GM10266 (cell line): ENCODE measurements around the gene CYP26B1.

Experiments
- DNase-seq: peaks from one replicate; pipeline ENCODE4 v3.0.0; 2012; ENCODE audit errors: extremely low spot score
- CTCF ChIP-seq: IDR thresholded peaks from 2 replicates; pipeline ENCODE4 v1.5.1; 2012; ENCODE audit warnings: mild to moderate bottlenecking, low read depth; ENCODE audit not compliant: control insufficient read depth, insufficient read depth; ENCODE audit errors: missing control alignments

Gene CYP26B1

GRCh38 chr2:72080286-72081145 lies 67.1 kb downstream of the CYP26B1 start:
- no peak for DNase-seq
- TF ChIP-seq CTCF, result no peak
